Sigmoid colon (tissue), 7 donors: ENCODE measurements around the gene KLF18. TPM values are rescaled to one million over a fixed set of nuclear protein-coding genes. Genes with fewer than 3 reads are reported as not detected.

Source experiments
- DNase-seq: peaks from one replicate; pipeline ENCODE4 v3.0.0-alpha.2; 2019
- H3K27ac ChIP-seq, 4 donors: fragments of 200-600 bp; sonication (generic); one replicate each; pipeline ENCODE4 v1.5.1; 2016 to 2019; ENCODE audit warnings: mild to moderate bottlenecking in 1 of 4
- H3K27me3 ChIP-seq, 3 donors: fragments of 200-600 bp; sonication (generic); one replicate each; pipeline ENCODE4 v1.5.1; 2019; ENCODE audit warnings: mild to moderate bottlenecking in 1 of 3
- H3K36me3 ChIP-seq, 4 donors: fragments of 200-600 bp; sonication (generic); one replicate each; pipeline ENCODE4 v1.5.1; 2016 to 2019
- H3K4me1 ChIP-seq, 4 donors: fragments of 200-600 bp; sonication (generic); one replicate each; pipeline ENCODE4 v1.5.1; 2017 to 2019
- H3K4me3 ChIP-seq, 4 donors: fragments of 200-600 bp; sonication (generic); one replicate each; pipeline ENCODE4 v1.5.1; 2017 to 2019; ENCODE audit warnings: mild to moderate bottlenecking in 2 of 4, moderate library complexity in 1 of 4
- H3K9me3 ChIP-seq, 4 donors: fragments of 200-600 bp in 3 of 4; sonication (generic) in 3 of 4; one replicate each; pipeline versions ENCODE4 v1.5.1 to v1.6.1; 2013 to 2019
- EP300 ChIP-seq, 4 donors: sonication (generic); formaldehyde crosslinking; IDR thresholded peaks; one replicate each; pipeline ENCODE4 v1.6.1; 2017; ENCODE audit warnings: antibody characterized with exemption in 4 of 4
- POLR2A ChIP-seq, 2 donors: fragments of 450-650 bp; IDR thresholded peaks; one replicate each; pipeline ENCODE4 v1.6.1; 2016; ENCODE audit warnings: antibody characterized with exemption in 2 of 2, mild to moderate bottlenecking in 2 of 2, moderate library complexity in 2 of 2
- POLR2AphosphoS5 ChIP-seq, 4 donors: sonication (generic); formaldehyde crosslinking; IDR thresholded peaks; one replicate each; pipeline ENCODE4 v1.6.1; 2017; ENCODE audit warnings: antibody characterized with exemption in 4 of 4
- WGBS, 2 donors: extraction: QIAGEN DNeasy Blood & Tissue Kit; methylation state at CpG; one replicate each; pipeline ENCODE4 v1.1.7; 2013; 5-methylcytosine and 5-hydroxymethylcytosine counted together
- intact Hi-C: fragments of 100-400 bp; cut with DNase I; formaldehyde crosslinking; loops from one replicate; pipeline ENCODE4 v1.15.1; 2023
- polyA plus RNA-seq, 3 donors: library from polyadenylated mRNA; stranded (reverse); fragments of 200-250 nt; gene quantifications; one replicate each; pipeline ENCODE4 v1.2.3, GENCODE V29; 2013
- total RNA-seq, 4 donors: library from RNA; depleted of rRNA; stranded (reverse); fragments of >200 nt; gene quantifications; one replicate each; pipeline ENCODE4 v1.1.0, GENCODE V29; 2016
- TF ChIP-seq, protein P1 (sequence below), 4 experiments: fragments of 450-650 bp in 3 of 4; fragments of 200-600 bp in 1 of 4; IDR thresholded peaks; one replicate each; pipeline ENCODE4 v1.5.1; 2016 to 2019; ENCODE audit warnings: antibody characterized with exemption in 4 of 4, mild to moderate bottlenecking in 3 of 4, moderate library complexity in 2 of 4
- donor health status: healthy with polysubstance abuse.
- donor health status: Bipolar disorder and iron deficiency.
- donor health status: healthy.

The KLF18 gene
- total and polyA plus RNA-seq, 7 donors, result under 0.01 TPM; not detected in 6

DNA sequence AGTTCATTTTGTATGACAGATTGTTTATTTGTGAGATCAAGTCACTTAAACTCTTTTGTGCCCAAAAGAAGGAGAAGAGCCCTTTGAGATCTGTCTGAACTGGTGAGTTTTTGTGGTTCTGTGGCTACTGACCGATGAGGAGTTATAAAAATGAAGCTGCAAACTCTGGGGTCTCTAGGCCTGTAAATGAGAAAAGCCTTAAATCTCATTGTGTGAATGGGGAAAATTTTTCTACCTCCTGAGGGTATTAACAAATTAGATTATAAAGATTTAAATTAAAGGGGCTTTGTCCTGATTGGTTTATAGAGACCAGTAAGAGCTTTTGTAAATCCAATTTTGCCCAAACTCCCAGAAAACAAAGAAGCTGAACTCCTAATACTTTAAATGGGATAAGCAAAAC lies 32.5 kb downstream of the KLF18 start:
- intact Hi-C loops, result no loop called here
- no peak overlapping the region for H3K27ac ChIP-seq
- TF ChIP-seq POLR2A (IDR thresholded peaks at IDR 0.05) (no peak), EP300 (IDR thresholded peaks at IDR 0.05) (no peak), POLR2AphosphoS5 (IDR thresholded peaks at IDR 0.05) (no peak)
- TF ChIP-seq, protein P1, sequence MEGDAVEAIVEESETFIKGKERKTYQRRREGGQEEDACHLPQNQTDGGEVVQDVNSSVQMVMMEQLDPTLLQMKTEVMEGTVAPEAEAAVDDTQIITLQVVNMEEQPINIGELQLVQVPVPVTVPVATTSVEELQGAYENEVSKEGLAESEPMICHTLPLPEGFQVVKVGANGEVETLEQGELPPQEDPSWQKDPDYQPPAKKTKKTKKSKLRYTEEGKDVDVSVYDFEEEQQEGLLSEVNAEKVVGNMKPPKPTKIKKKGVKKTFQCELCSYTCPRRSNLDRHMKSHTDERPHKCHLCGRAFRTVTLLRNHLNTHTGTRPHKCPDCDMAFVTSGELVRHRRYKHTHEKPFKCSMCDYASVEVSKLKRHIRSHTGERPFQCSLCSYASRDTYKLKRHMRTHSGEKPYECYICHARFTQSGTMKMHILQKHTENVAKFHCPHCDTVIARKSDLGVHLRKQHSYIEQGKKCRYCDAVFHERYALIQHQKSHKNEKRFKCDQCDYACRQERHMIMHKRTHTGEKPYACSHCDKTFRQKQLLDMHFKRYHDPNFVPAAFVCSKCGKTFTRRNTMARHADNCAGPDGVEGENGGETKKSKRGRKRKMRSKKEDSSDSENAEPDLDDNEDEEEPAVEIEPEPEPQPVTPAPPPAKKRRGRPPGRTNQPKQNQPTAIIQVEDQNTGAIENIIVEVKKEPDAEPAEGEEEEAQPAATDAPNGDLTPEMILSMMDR (IDR thresholded peaks at IDR 0.05), result no peak
- no peak for DNase-seq
- H3K27me3 ChIP-seq, result no peaks in the 10 kb centered on the region
- no peaks in the 10 kb centered on the region for H3K9me3 ChIP-seq
- WGBS, 2 donors, result 89 to 94% methylated on average over 1 of the region's 1 CpG
- H3K36me3 ChIP-seq, result no peaks in the 10 kb centered on the region
- no peaks in the 10 kb centered on the region for H3K4me1 ChIP-seq
- no peak overlapping the region for H3K4me3 ChIP-seq

DNA sequence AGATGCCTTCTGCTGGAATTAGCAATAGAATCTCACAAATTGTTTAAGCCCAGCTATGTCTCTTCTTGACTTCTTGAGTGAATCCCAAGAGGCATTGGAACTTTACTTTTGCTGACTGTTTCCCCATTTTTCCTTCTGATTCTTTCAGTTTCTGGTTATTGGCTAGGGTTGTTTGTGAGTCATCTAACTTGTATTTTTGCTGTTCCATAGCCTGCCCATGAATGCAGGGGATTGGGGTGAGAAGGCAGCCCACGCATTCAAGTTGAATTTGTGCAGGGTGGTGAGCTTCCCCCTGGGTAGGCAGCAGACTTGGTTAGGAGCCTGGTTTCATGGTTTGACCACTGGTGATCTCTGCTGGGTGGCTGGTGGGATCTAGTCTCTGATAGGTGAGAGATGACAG lies 33.2 kb downstream of the KLF18 start:
- Histone ChIP-seq H3K36me3 (no peaks in the 10 kb centered on the region), H3K4me1 (no peaks in the 10 kb centered on the region), H3K9me3 (no peaks in the 10 kb centered on the region), H3K27me3 (no peaks in the 10 kb centered on the region), H3K27ac (no peak overlapping the region), H3K4me3 (no peak overlapping the region)
- no peak for DNase-seq
- WGBS, 2 donors, result 91 to 93% methylated on average over 1 of the region's 1 CpG
- TF ChIP-seq POLR2AphosphoS5 (IDR thresholded peaks at IDR 0.05) (no peak), EP300 (IDR thresholded peaks at IDR 0.05) (no peak), POLR2A (IDR thresholded peaks at IDR 0.05) (no peak)
- TF ChIP-seq, protein P1 (IDR thresholded peaks at IDR 0.05), result no peak
- intact Hi-C loops, result no loop called here

DNA sequence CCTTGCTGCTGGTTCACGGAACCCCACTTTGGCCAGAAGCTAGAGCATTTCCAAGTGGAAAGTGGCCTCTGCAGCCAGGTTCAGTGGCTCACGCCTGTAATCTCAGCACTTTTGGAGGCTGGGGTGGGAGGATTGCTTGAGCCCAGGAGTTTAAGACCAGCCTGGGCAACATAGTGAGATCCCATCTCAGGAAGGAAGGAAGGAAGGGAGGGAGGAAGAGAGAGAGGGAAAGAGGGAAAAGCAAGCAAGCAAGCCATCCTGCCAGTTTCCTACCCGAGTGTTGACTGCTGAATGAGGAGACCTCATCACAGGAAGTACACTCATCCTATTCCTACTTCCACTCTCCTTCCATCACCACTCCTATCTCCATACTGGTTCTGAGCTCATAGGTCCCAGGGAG lies 35.6 kb downstream of the KLF18 start:
- TF ChIP-seq EP300 (IDR thresholded peaks at IDR 0.05) (no peak), POLR2AphosphoS5 (IDR thresholded peaks at IDR 0.05) (no peak)
- WGBS, 2 donors, result 80 to 88% methylated on average over 3 of the region's 3 CpGs

DNA sequence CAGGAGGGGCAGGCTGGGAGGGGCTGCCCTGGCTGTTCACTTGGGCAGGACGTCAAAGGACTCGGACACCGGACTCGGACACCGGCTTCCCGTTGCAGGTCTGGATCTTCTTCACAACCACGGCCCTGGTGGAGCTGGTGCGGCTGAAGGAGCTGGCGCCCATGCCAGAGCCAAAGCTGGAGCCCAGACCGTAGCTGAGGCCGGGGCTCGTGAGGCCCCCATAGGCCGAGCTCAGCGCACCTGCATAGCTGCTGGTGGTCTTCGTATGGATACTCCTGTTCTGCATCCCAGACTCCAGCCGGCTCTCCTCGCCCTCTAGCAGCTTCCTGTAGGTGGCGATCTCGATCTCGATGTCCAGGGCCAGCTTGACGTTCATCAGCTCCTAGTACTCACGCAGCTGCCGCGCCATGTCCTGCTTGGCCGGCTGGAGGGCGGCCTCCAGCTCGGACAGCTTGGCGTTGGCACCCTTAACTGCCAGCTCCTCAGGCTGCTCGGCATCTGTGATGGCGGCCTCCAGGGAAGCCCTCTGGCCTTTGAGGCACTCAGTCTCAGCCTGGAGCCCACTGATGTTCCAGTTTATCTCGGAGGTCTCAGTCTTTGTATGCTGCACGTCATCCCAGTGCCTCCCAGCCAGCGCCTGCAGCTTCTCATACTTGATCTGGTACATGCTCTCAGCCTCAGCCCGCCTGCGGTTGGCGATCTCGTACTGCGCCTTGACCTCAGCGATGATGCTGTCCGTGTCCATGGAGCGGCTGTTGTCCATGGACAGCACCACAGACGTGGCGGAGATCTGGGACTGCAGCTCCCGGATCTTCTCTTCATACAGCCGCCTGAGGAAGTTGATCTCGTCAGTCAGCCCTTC lies 37.9 kb downstream of the KLF18 start:
- H3K27ac ChIP-seq, result no peak overlapping the region
- no peak overlapping the region for H3K4me3 ChIP-seq
- no peaks in the 10 kb centered on the region for H3K9me3 ChIP-seq
- WGBS, 2 donors, result 73 to 74% methylated on average over 46 of the region's 46 CpGs
- no peaks in the 10 kb centered on the region for H3K27me3 ChIP-seq
- intact Hi-C loops, result no loop called here
- no peak for TF ChIP-seq EP300 (IDR thresholded peaks at IDR 0.05)
- TF ChIP-seq, protein P1 (IDR thresholded peaks at IDR 0.05), result no peak
- TF ChIP-seq POLR2AphosphoS5 (IDR thresholded peaks at IDR 0.05), result no peak
- TF ChIP-seq POLR2A (IDR thresholded peaks at IDR 0.05), result no peak
- DNase-seq, result no peak
- H3K4me1 ChIP-seq, result no peaks in the 10 kb centered on the region
- no peaks in the 10 kb centered on the region for H3K36me3 ChIP-seq

More for the DNA sequence above, 35.6 kb downstream of the KLF18 start:
- H3K4me1 ChIP-seq, result no peaks in the 10 kb centered on the region
- no peaks in the 10 kb centered on the region for H3K36me3 ChIP-seq
- no peaks in the 10 kb centered on the region for H3K9me3 ChIP-seq
- DNase-seq, result no peak
- H3K27me3 ChIP-seq, result no peaks in the 10 kb centered on the region
- no peak overlapping the region for H3K27ac ChIP-seq
- intact Hi-C loops, result no loop called here
- H3K4me3 ChIP-seq, result no peak overlapping the region

DNA sequence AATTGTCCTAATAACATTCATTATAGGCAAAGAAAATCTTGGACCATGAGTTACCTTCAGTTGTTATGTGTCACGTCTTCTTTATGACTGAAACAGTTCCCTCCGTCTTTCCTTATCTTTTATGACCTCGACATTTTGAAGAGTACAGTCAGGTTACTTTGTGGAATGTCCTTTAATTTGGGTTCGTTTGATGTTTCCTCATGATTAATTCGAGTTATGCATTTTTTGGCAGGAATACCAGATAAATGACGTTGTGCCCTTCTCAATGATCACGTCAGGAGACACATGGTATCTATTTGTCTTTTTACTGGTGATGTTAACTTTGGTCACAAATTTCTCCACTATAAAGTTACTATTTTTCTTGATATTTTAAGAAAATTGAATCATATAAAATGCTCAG lies 40.1 kb downstream of the KLF18 start:
- no peaks in the 10 kb centered on the region for H3K36me3 ChIP-seq
- H3K27ac ChIP-seq, result no peak overlapping the region
- intact Hi-C loops, result no loop called here
- no peaks in the 10 kb centered on the region for H3K4me1 ChIP-seq
- WGBS, 2 donors, result 54 to 85% methylated on average over 7 of the region's 7 CpGs
- TF ChIP-seq EP300 (IDR thresholded peaks at IDR 0.05) (no peak), POLR2A (IDR thresholded peaks at IDR 0.05) (no peak), POLR2AphosphoS5 (IDR thresholded peaks at IDR 0.05) (no peak)
- TF ChIP-seq, protein P1 (IDR thresholded peaks at IDR 0.05), result no peak
- no peak for DNase-seq
- H3K27me3 ChIP-seq, result no peaks in the 10 kb centered on the region
- no peak overlapping the region for H3K4me3 ChIP-seq
- no peaks in the 10 kb centered on the region for H3K9me3 ChIP-seq
